Dermis blood vessel endothelial cell (primary cell): ENCODE data around the gene VIP. TPM values are rescaled to one million over a fixed set of nuclear protein-coding genes. Genes with fewer than 3 reads are reported as not detected.
"Not testable (repeated sequence)": the region's sequence is repeated elsewhere in the genome, so short reads cannot be mapped to it uniquely, and the experiment has no call there.

Experiments used
- DNase-seq: peaks from one replicate; pipeline ENCODE4 v3.0.0; 2010
- total RNA-seq: library from RNA; depleted of rRNA; stranded (reverse); fragments of >200 nt; gene quantifications from 2 replicates; pipeline ENCODE4 v1.2.3, GENCODE V29; 2014

Gene VIP
- 0.56 and 1.7 TPM in 2 replicates for total RNA-seq

GRCh38 chr6:152750694-152751093 lies at the start of gene VIP:
Gene VIP (plus strand): TSS chr6:152750797. CDS start chr6:152752178, 1,381 bp downstream.
- peak; percentile 62 for DNase-seq

GRCh38 chr6:152701081-152701862 lies 49.3 kb upstream of the VIP start:
- peak; percentile 63 for DNase-seq

- DNase-seq: peak; percentile 38
Measured at GRCh38 chr6:152701863-152702401, 48.7 kb upstream of the VIP start.

GRCh38 chr6:152703750-152704149 lies 46.8 kb upstream of the VIP start:
- not testable (repeated sequence) for DNase-seq

GRCh38 chr6:152705327-152705726 lies 45.3 kb upstream of the VIP start:
- no peak for DNase-seq

GRCh38 chr6:152716322-152716721 lies 34.3 kb upstream of the VIP start:
- no peak for DNase-seq

- DNase-seq: peak; percentile 88
Measured at GRCh38 chr6:152720974-152721373, 29.6 kb upstream of the VIP start.

- no peak for DNase-seq
Measured at GRCh38 chr6:152721956-152722355, 28.6 kb upstream of the VIP start.

GRCh38 chr6:152723398-152723797 lies 27.2 kb upstream of the VIP start:
- peak; percentile 62 for DNase-seq

GRCh38 chr6:152726313-152726712 lies 24.3 kb upstream of the VIP start:
- DNase-seq: no peak

- no peak for DNase-seq
Measured at GRCh38 chr6:152727507-152727906, 23.1 kb upstream of the VIP start.

- no peak for DNase-seq
Measured at GRCh38 chr6:152734630-152735029, 16.0 kb upstream of the VIP start.

- no peak for DNase-seq
Measured at GRCh38 chr6:152736687-152737273, 13.8 kb upstream of the VIP start.

- DNase-seq: no peak
Measured at GRCh38 chr6:152745509-152746171, 5.0 kb upstream of the VIP start.

- no peak for DNase-seq
Measured at GRCh38 chr6:152746172-152746553, 4.4 kb upstream of the VIP start.

- peak; percentile 34 for DNase-seq
Measured at GRCh38 chr6:152748843-152749242, 1.8 kb upstream of the VIP start.

- DNase-seq: no peak
Measured at GRCh38 chr6:152749336-152749735, 1.3 kb upstream of the VIP start.

GRCh38 chr6:152765331-152765730 lies 14.7 kb downstream of the VIP start:
- DNase-seq: no peak

GRCh38 chr6:152769159-152769558 lies 18.6 kb downstream of the VIP start:
- no peak for DNase-seq

- DNase-seq: no peak
Measured at GRCh38 chr6:152769993-152770392, 19.4 kb downstream of the VIP start.

- DNase-seq: no peak
Measured at GRCh38 chr6:152771061-152771687, 20.6 kb downstream of the VIP start.

GRCh38 chr6:152775428-152775827 lies 24.8 kb downstream of the VIP start:
- DNase-seq: no peak

GRCh38 chr6:152776833-152777232 lies 26.2 kb downstream of the VIP start:
- no peak for DNase-seq
